Adrenal gland (tissue), 12 donors: ENCODE data around the gene U2AF1L4. TPM values are rescaled to one million over a fixed set of nuclear protein-coding genes. Genes with fewer than 3 reads are reported as not detected.

Experiments
- DNase-seq, 7 donors: peaks; one replicate each; pipeline ENCODE4 v3.0.0-alpha.2; 2019 to 2020
- H3K27ac ChIP-seq, 5 donors: fragments of 200-600 bp; sonication (generic) in 4 of 5; 1 replicate in 3 of 5; 2 replicates in 2 of 5; pipeline versions ENCODE4 v1.5.1 to v1.8.0; 2016 to 2020; ENCODE audit warnings: mild to moderate bottlenecking in 1 of 5
- H3K27me3 ChIP-seq: fragments of 200-600 bp; 2 replicates; pipeline ENCODE4 v1.8.0; 2021
- H3K36me3 ChIP-seq, 2 donors: fragments of 200-600 bp; replicated peaks in 1 of 2; 1 replicate in 1 of 2; 2 replicates in 1 of 2; pipeline versions ENCODE4 v1.5.1 to v1.8.0; 2018 to 2022
- H3K4me1 ChIP-seq, 2 donors: fragments of 200-600 bp; replicated peaks in 1 of 2; 1 replicate in 1 of 2; 2 replicates in 1 of 2; pipeline versions ENCODE4 v1.5.1 to v1.8.0; 2018 to 2021
- H3K4me3 ChIP-seq, 4 donors: fragments of 200-600 bp; sonication (generic) in 3 of 4; one replicate each; pipeline ENCODE4 v1.5.1; 2016 to 2018
- H3K9me3 ChIP-seq, 3 donors: fragments of 200-600 bp; sonication (generic) in 1 of 3; replicated peaks in 1 of 3; 1 replicate in 2 of 3; 2 replicates in 1 of 3; pipeline versions ENCODE4 v1.5.1 to v1.8.0; 2016 to 2021
- CTCF ChIP-seq, 6 experiments: fragments of 450-650 bp in 4 of 6; fragments of 200-600 bp in 2 of 6; sonication (generic) in 1 of 6; IDR thresholded peaks; 1 replicate in 5 of 6; 2 replicates in 1 of 6; pipeline versions ENCODE4 v1.5.1 to v1.8.0; 2016 to 2021; ENCODE audit warnings: antibody characterized with exemption in 6 of 6, mild to moderate bottlenecking in 2 of 6, moderate library complexity in 1 of 6
- POLR2A ChIP-seq, 2 donors: fragments of 450-650 bp; IDR thresholded peaks; one replicate each; pipeline ENCODE4 v1.6.1; 2017; ENCODE audit warnings: antibody characterized with exemption in 2 of 2, mild to moderate bottlenecking in 2 of 2, moderate library complexity in 1 of 2
- WGBS, 4 donors: extraction: QIAGEN DNeasy Blood & Tissue Kit in 2 of 4; methylation state at CpG; one replicate each; pipeline versions ENCODE4 v1.1.5 to v1.1.7; 2013 to 2017; 5-methylcytosine and 5-hydroxymethylcytosine counted together
- intact Hi-C, 2 donors: fragments of 100-400 bp; cut with DNase I; formaldehyde crosslinking; loops; one replicate each; pipeline versions ENCODE4 v1.14.1 to v1.15.0; 2022 to 2023
- polyA plus RNA-seq, 3 donors: library from polyadenylated mRNA; stranded (reverse); fragments of 200-250 nt in 2 of 3; fragments of 350-450 nt in 1 of 3; fragmentation: Illumina TruSeq in 1 of 3; extraction: RNeasy Lipid Tissue Mini Kit (QIAGEN cat#74804) in 1 of 3; gene quantifications; one replicate each; pipeline ENCODE4 v1.2.3, GENCODE V29; 2013 to 2014
- total RNA-seq, 9 donors: library from RNA; depleted of rRNA in 4 of 9; stranded (reverse); fragments of >200 nt in 4 of 9; fragments of 120-200 nt in 1 of 9; fragmentation: NEBNext Ultra II Directional in 1 of 9; extraction: Animal tissue kit (Norgen Biotek cat#: 25700) in 1 of 9; gene quantifications; one replicate each; pipeline versions ENCODE4 v1.1.0 to v1.2.4, GENCODE V29; 2013 to 2023
- donor health status: healthy with polysubstance abuse.
- donor health status: Bipolar disorder and iron deficiency.
- donor health status: DM: yes; HTN: yes; CAD: no.
- donor health status: DM: no; HTN: no; CAD: no.
- donor health status: DM: no; HTN: no; CAD: no.
- donor health status: DM: yes; HTN: yes; CAD: no.

U2AF1L4 gene
- total and polyA plus RNA-seq, 12 donors: 14.8 to 255 (median 32.8) TPM

DNA sequence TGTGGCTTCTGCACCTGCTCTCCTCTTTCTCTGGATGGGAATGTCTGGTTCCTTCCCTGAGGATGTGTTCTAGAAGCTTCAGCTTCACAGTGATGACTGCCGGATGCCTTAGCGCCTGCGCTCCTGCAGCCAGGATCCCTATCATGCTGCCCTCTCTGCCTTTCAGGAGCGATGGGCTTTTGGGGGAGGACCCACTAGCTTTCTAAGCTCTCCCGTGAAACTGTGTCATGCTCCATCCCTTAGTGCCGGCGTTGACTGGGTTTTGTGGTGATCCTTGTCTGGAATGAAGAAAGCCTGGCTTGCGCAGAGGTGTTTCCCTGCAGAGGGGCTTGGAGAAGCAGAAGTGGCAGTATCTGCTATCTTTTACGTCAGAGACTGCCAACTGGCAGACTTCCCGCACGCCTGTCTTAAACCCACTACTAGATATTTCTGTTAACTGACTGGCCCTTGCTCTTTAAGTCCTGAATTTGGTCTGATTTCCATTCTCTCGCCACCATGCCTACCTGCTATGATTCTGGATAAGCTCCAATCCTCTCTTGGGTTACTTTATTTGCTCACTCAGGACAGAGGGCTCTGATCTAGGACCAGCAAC lies 31.2 kb downstream of the U2AF1L4 start:
- DNase-seq: peak in 1 of 7 donors; percentile 5
- Histone ChIP-seq H3K9me3 (no peaks in the 10 kb centered on the region), H3K4me3 (no peak overlapping the region), H3K4me1 (peaks cover 14 to 15% of the 10 kb centered on the region in 2 donors), H3K27me3 (no peaks in the 10 kb centered on the region), H3K36me3 (no peaks in the 10 kb centered on the region), H3K27ac (no peak overlapping the region)
- intact Hi-C loops: loop anchor here in 1 of 2 donors (10.0 kb wide), 1 partner anchor 169 kb away; the partner anchor contains the start of gene TMEM147
- 78 to 83% (median 81%) methylated on average over 10 to 12 of the region's 12 CpGs for WGBS, 4 donors
- TF ChIP-seq CTCF (IDR thresholded peaks at IDR 0.05) (no peak), POLR2A (IDR thresholded peaks at IDR 0.05) (no peak)

GRCh38 chr19:35713506-35713850 lies 31.7 kb downstream of the U2AF1L4 start:
- Histone ChIP-seq H3K27ac (no peak overlapping the region), H3K27me3 (no peaks in the 10 kb centered on the region), H3K36me3 (no peaks in the 10 kb centered on the region), H3K4me3 (no peak overlapping the region), H3K9me3 (no peaks in the 10 kb centered on the region), H3K4me1 (peaks cover 10 to 11% of the 10 kb centered on the region in 2 donors)
- DNase-seq: no peak
- WGBS, 4 donors: 77 to 86% (median 84%) methylated on average over 2 of the region's 2 CpGs
- no peak for TF ChIP-seq CTCF (IDR thresholded peaks at IDR 0.05)
- TF ChIP-seq POLR2A (IDR thresholded peaks at IDR 0.05): no peak
- intact Hi-C loops: loop anchor here in 1 of 2 donors (10.0 kb wide), 1 partner anchor 169 kb away; the partner anchor contains the start of gene TMEM147

DNA sequence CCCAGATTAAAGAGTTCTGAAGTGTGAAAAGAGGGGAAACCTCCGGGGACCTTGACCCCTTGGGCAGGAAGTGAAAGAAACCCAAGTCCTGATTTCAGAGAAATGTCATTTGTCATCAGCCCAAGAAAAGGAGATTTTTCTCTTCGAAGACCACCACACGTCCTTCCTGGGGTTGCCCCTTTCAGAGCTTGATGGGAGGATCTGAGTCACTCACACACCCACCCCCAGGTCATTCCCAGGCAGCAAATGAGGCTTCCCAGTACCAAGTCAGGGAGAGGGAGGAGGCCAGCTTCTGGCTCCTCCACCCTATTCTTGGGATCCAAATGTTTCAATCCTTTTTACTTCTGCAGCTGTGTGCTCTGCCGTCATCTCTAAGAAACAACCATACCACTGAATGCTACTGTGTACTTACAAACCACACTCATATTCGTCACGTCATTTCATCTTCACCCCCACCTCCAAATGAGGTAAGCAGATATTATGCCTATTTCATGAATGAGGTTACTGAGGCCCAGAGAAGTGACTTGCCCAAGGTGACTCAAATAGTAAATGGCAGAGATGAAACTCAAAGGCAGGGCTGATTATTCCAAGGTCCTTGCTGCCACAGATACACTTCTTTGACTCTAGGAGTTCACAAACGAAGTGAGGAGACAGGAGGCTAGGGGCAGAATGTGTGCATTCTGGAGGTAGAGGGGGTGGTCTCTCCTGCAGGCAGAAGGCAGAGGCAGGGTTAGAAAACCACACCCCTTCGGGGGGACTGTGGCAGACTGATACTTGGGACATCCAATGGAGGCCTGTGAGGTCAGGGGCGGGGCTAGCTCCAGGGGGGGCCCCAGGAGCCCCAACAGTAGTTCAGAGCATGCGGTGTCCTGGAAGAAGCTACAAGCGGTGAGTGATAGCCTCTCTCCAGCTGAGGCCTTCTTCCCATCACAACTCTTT lies 32.4 kb downstream of the U2AF1L4 start:
- 54 to 71% (median 67%) methylated on average over 11 of the region's 11 CpGs for WGBS, 4 donors
- no peaks in the 10 kb centered on the region for H3K36me3 ChIP-seq
- H3K4me3 ChIP-seq: no peak overlapping the region
- H3K4me1 ChIP-seq: peaks cover 10 to 11% of the 10 kb centered on the region in 2 donors
- TF ChIP-seq POLR2A (IDR thresholded peaks at IDR 0.05) (no peak), CTCF (IDR thresholded peaks at IDR 0.05) (no peak)
- H3K27me3 ChIP-seq: no peaks in the 10 kb centered on the region
- DNase-seq: no peak
- intact Hi-C loops: loop anchor here in 1 of 2 donors (10.0 kb wide), 1 partner anchor 168 kb away; the partner anchor contains the start of gene TMEM147
- no peaks in the 10 kb centered on the region for H3K9me3 ChIP-seq
- H3K27ac ChIP-seq: no peak overlapping the region
